HG03521 (cell line): Measurements from ENCODE around the gene GRHPR.
"Not testable (repeated sequence)": the region's sequence is repeated elsewhere in the genome, so short reads cannot be mapped to it uniquely, and the experiment has no call there.

Experiments used
- ATAC-seq: cut with Tn5 transposase; IDR thresholded peaks from one replicate; pipeline ENCODE4 v1.9.1; 2021; ENCODE audit warnings: mild to moderate bottlenecking, moderate library complexity; ENCODE audit not compliant: unreplicated experiment

Gene GRHPR

DNA sequence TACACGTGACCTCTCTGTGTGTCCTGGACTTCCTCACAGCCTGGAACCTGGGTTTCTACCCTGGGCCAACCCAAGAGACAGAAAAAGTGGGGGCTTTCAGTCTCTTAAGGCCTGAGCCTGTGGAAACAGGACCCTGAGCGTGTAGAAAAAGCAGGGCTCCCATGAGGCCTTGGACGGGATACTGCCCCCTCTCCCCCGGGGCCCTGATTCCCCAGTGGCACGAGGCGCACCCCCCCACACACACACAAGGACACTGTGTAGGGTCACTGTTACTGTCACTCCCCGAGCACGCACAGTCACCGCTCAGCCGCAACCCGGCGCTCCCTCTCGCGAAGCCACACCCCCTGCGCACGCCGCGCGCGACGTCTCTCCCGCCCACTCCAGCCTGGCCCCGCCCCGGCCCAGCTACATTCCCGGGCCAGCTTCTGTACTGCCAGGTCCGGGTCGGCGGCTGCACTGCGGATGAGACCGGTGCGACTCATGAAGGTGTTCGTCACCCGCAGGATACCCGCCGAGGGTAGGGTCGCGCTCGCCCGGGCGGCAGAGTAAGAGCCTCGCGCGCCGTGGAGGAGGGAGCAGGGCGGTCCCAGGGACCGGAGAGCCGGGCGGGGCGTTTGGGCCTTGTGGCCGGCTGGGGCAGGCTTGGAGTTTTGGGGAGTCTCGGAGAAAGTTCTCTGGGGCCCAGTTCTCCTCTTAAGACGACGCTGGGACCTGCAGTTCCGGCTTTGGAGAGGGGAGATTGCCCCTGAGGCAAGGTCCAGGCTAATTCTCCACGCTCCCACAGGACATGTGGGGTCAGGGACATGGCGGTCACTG, at the start of gene GRHPR:
Gene GRHPR, plus strand, starts transcription at position 408 of the 816 bp plus-strand sequence. Its CDS starts 55 bp downstream, at position 463.
- peak; percentile 92 for ATAC-seq

DNA sequence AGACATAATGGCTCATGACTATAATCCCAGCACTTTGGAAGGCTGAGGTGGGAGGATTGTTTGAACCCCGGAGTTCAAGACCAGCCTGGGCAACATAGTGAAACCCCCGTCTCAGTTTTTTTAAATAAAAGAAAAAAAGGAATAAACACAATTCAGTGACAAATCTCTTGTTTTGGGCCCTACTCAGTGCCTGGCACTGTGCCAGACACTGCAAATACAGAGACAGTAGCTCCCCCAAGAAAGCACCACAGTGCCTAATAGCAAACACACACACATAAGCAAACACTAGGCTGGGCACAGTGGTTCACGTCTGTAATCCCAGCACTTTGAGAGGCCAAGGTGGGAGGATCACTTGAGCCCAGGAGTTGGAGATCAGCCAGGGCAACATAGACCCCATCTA, 49.7 kb upstream of the GRHPR start:
- no peak for ATAC-seq

DNA sequence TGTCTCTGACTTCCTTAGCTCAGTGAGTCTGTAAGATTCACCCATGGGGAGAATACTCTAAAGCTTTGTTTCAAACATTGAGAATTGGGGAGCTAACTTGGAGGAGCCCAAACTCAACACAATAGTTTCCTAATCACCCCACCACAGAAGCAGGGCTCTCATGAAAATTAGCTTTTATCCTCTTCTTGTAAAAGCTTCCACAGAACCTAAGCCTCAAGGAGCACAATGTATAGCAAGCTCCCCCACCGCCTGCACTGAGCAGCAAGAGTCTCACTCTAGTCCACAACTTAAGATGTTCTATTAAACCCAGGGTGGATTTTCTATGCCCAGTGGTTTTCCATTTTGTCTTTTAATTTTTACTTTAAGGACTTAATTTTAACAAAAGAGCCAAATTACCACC, 48.9 kb upstream of the GRHPR start:
- ATAC-seq: no peak

DNA sequence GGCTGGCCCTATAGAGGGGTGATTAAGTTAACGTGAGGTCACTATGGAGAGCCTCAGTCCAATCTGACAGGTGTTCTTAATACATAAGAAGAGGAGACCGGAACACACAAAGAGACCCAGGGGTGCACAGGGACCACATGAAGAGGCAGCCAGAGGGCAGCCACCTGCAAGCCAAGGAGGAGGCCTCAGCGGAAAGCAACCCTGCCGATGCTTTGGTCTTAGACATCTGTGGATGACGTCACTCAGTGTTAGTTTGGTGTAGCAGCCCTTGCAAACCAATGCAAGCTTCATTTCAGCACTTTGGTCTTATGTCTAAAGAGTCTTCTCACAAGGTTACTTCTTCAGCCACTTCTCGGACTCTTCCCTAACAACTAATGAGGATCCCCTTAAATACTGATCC, 47.6 kb upstream of the GRHPR start:
- peak; percentile 32 for ATAC-seq

DNA sequence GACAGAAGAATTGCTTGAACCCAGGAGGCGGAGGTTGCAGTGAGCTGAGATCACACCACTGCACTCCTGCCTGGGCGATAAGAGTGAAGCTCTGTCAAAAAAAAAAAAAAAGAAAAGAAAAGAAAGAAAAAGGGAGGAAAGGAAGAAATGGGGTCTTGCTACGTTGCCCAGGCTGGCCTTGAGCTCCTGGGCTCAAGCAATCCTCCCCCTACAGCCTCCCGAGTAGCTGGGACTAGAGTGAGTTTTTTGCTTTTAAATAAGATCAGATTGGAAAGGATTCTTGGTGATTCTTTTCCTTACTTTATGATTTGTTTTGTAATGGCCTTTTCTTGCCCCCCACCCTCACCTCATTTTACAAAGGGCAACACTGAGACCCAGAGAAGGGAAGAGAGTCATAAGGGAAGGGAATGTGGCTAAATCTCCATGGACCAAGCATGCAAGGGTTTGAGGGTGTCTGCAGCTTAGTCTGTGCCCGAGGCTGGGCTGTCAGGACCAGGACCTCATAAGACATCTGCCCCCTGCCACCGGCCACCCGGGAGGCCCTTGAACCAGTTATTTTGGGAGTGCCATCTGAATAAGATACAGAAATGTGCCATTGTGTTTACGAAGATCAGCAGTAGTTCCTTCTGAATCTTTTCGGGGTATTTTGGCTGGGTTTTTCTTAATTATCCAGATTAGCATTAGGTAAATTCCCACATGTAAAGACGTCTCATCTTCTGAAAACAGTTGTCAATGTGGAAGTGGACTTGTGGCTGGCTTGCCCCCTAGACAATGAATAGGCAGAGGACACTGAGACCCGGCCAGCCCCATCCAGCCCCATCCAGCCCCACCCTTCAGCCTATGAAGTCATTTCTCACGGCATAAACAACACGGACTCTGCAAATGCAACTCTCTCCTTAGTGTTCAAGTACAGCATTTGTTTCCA, 44.5 kb upstream of the GRHPR start:
- no peak for ATAC-seq

DNA sequence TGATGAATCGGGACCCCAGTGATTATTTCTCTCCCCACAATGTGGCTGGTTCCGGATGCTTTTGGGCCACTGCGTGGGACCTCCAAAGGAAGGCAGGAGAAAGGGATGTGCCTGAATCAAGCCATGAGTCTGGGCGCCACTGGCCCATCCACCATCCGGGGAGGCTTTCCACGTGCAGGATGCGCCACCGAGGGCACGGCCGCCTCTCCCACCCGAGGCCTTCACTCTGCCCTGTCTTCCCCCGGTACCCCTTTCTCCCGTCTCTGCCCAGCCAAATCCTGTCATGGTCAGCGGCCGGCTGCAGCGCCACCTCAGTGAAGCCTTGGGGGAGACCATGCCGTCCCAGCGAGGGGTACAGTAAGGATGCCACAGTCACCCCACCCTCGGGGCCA, 43.9 kb upstream of the GRHPR start:
- no peak for ATAC-seq

DNA sequence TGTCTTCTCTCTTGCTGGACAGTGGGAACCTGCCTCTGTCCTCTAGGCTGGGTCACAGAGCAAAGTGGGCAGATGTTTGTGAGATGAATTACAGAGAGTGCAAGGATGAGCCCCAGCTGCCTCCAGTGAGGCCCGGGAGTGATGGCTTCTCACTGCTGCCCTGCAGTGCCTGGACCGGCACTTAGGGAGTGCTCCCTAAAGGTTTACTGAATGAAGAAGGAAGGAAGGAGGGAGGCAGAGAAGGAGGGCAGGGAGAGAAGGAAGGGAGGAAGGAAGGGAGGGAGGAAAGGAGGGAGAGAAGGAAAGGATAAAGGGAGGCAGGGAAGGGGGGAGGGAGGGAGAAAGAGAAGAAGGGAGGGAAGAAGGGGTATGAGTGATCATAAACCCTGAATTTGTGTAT, 42.7 kb upstream of the GRHPR start:
- no peak for ATAC-seq

DNA sequence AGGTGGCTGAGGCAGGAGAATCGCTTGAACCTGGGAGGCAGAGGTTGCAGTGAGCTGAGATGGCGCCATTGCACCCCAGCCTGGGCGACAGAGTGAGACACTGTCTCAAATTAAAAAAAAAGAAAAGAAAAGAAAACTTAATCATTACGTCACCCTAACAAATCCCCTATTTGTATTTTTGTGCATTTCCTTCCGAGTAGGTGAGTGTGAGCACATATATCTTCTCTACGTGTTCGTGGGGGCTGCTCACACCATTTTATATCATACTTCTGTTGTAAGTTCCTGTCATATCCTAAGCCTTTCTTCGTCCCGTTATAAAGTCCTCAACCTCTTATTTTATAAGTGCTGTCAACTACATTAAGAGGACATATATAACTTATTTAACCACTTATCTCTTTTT, 41.9 kb upstream of the GRHPR start:
- no peak for ATAC-seq

DNA sequence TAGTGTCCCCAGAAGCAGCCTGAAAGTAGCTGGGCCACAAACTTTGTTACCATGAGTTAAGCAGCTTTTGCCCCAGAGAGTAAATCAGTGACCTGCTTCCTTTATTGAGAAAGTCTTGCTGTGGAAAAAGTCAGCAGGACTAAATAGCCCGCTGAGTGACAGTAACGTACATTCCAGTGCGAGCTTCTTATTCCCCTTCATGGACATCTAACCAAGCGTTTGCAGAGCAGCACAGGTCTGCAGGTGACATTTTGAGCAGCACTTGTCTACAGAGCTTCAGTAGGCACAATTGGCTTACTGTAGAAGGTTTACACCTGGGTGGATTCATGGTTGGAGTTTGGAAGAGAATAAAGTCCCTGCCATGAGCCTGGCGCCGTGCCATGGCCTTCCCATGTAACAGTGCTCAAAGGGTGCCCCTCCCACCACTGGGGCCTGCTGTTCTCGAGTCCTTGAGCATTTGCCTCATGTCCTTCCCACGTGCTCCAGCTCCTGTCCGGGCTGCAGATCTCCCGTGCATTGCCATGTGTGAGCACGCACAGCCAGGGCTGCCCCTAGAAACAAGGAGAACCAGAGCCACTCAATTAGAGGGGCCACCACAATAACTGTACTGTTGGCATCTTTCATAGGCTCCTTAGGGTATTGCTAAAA, 41.3 kb upstream of the GRHPR start:
- no peak for ATAC-seq

DNA sequence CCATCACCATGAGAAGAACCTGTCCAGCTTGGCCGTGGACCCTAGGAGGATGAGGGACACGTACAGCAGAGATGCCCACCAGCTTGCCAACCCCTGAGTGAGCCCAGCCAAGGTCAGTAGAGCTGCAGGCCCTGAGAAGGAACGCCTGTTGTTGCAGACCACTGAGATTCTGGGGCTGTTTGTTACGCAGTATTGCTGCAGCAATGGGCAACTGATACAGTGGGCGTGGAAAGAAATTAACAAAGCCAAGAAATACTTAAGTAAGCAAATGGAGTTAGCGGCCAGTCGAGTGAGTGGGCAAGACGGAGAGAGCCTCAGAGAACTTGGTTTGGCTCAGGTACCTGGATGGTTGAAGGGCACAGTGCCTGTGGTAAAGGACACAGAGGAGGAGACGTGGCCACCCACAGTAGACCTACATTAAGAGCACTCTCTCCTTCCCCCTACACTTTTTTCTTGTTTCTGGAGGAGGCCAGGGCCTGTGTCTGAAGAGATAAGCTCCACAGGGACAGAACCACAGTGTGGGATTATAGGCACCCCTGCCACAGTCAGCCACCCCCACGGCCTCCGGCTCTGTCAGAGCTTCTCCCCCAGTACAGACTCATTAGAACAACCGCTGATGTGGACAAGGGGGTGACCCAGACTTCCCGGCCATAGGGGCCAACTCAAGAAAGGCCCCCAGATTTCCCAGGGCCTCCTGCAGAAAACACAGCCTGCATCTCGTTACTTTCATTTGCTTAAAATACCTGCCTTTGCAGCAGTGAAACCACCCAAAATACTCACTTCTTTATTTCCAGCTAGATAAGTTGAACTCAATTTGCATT, 40.1 kb upstream of the GRHPR start:
- ATAC-seq: no peak

DNA sequence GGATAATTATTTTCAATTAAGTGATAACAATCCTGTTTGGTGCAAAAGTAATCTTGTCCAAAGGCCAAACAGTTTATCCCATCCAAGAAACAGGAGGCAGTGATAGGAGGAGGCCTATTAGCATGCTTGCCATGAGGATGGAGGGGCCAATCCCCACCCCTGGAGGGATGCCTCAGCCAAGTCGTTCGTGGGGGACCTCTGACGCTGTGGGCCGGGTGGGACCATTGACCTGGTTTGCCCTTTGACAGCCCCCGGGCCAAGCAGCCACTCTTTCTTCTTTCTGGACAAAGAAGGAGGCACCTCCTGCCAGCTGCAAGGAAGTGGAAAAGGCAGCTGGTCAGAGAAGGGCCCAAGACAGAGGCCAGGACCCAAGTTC, 39.5 kb upstream of the GRHPR start:
- no peak for ATAC-seq

DNA sequence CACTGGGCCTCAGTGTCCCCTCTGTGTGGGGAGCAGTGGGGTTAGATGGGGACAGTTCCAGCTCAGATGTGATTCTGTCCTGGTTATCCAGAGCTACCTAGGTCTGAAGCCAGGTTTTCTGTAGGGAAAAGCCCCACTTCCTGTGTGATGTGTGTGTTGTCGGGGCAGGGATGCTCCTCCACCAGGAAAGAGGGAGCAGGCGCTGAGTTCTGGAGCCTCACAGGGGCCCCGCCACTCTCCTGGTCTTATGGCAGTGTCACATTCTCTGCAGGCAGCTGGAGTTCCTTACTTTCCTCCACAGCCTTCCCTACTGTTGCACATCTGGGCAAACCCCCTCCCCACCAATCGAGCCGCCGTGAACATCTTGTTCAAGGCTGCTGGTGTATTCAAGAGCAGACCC, 39.1 kb upstream of the GRHPR start:
- no peak for ATAC-seq

DNA sequence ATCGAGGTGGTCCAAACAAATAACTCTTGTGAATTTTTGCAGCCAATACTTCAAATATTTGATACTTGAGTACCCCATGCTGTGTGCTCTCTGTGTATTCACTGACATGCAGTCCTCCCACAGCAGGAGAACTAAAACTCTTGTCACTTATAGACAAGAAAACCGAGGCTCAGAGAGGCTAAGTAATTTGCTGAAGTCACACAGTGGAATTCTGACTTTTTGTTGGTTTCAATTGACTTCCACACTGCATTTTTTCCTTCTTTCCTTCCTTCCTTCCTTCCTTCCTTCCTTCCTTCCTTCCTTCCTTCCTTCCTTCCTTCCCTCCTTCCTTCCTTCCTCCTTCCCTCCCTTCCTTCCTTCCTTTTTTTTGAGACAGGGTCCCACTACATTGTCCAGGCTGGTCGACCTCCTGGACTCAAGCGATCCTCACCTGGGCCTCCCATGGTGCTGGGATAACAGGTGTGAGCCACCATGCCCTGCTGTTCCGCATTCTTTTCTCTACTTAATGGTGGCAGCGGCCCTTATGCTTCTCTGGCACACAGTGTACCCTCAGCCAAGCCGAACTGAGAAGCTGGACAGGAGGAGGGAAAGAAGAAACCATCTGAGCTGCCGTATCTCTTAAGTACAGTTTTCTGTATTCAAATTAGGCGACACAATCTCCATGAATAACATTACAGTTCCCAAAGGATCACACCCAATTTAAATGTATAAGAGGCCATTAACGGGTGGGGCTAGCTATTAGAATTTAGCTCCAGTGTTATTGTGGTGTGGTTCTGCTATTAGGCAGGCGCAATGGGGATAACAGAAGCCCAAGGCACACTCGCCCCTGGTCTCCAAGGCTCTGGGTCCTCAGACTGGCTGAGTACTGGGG, 38.4 kb upstream of the GRHPR start:
- no peak for ATAC-seq

DNA sequence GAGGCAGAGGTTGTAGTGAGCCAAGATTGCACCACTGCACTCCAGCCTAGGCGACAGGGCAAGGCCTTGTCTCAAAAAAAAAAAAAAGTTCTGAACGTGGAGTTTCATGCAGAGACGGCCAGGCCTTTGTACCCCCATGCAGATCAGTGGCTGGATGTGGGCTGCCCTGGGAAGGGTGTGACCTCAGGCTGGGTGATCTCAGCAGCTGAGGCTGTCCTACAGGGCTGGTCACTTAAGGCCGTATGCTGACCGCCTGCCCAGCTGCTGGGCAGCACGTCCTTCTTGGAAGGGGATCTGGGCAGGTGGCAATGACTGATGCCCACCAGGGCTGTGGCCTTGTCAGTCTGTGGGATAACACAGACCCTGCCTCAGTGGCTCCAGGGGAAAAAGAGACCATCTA, 37.2 kb upstream of the GRHPR start:
- no peak for ATAC-seq

DNA sequence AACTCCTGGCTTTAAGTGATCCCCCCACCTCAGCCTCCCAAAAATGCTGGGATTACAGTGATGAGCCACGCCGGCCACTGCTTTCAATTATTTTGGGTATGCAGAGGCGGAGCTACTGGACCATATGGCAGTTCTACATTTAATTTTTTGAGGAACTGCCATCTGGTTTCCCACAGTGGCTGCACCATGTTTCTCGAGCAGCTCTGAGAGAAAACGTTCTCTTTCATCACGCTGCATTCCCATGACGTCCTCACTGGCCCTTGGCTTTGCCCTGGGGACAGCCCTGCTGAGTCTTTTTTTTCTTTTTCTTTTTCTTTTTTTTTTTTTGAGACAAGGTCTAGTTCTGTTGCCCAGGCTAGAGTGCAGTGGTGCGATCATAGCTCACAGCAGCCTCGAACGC, 35.5 kb upstream of the GRHPR start:
- ATAC-seq: no peak

DNA sequence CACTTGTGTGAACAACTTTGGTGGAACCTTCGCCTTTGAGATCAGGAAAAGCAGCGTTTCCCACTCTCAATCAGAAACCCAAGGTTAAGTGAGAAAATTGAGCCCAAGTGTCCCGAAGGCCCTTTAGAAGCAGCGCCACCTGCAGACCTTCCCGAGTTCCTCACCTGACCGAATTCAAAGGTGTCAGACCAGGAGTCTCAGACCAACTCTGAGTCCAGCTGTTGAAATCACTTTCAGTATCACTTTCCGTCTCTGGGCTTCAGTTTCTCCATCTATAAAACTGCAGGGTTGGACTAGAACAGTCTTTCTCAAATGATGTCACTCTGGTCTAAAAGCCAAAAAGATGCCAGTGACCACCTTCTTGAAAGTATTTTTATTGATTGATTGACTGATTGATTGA, 31.7 kb upstream of the GRHPR start:
- ATAC-seq: peak; percentile 65

DNA sequence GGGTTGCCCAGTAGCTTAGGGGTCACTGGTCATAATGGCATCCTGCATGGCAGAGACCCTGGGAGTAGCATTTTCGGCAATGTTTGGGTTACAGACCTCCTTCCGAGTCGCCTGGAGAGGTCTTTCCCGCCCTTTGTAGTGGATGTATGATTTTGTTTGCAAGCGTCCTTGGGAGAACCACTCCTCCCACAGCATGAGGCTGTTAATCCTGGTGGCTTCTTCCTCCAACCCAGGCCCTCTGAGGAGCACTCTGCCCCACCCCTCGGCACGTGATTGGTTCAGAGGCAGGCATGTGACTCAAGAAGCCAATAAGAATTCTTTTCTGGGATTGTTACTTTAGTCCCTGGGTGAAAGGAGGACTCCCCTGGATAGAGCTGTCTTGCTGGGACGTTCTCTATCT, 30.2 kb upstream of the GRHPR start:
- no peak for ATAC-seq

DNA sequence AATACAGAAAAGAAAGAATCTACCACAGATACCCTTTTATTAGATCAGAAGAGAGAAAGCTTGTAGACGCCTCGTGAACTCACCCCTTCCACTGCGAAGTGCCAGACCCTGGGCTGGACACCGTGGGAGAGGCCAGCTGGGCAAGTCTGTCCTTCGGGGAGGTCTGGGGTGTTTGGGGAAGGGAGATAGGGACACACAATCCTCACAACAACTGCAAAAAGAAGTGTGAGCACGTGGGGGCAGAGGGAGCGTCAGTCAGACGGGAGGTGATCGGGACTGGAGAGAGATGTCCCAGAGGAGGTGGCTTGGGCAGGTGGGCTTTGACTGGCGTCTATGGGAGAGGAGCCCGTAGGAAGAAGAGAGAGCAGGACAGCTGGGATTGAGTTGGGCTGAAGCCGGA, 27.3 kb upstream of the GRHPR start:
- no peak for ATAC-seq

DNA sequence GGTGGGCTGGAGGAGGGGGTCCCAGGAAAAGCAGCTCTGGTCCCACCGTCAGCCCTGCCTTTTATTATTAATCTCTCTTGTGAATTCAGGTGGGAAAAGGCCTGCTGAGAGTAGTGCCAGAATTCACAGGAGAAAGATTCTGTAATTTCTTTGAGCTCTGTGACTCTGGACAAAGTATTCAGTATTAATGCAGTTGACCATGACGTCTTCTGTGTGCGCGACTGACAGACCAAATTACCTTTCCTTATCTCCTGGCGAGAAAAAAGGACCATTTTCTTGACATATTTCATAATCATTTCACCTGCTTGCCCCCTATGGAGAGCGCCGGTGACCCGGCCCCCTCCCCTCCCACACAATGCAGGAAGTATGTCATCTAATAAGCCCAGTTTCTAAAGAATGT, 26.8 kb upstream of the GRHPR start:
- ATAC-seq: no peak

DNA sequence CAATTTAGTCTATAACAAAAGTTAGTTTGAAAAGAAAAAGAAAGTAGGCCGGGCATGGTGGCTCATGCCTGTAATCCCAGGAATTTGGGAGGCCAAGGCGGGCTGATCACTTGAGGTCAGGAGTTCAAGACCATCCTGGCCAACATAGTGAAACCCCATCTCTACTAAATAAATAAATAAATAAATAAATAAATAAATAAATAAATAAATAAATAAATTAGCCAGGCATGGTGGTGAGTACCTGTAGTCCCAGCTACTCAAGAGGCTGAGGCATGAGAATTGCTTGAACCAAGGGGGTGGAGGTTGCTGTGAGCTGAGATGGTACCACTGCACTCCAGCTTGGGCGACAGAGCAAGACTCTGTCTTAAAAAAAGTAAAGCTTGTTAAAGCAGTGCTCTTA, 24.5 kb upstream of the GRHPR start:
- ATAC-seq: not testable (repeated sequence)
